GM12891 (cell line): ENCODE data around the gene FGF14.

Source experiments
- POLR2A ChIP-seq: IDR thresholded peaks from 2 replicates; pipeline ENCODE4 v1.6.1; 2011; ENCODE audit warnings: low read depth, low read length, control low read depth
- POLR2AphosphoS5 ChIP-seq: IDR thresholded peaks from 2 replicates; pipeline ENCODE4 v1.6.1; 2011; ENCODE audit warnings: low read depth, low read length, control low read depth
- SPI1 ChIP-seq: IDR thresholded peaks from 2 replicates; pipeline ENCODE4 v1.6.1; 2011; ENCODE audit warnings: low read depth, low read length, control low read depth

- TF ChIP-seq POLR2A (no peak), SPI1 (no peak), POLR2AphosphoS5 (no peak)
These were observed 28.6 kb downstream of the FGF14 start for GRCh38 chr13:102373221-102373620.
